Keratinocyte (primary cell): ENCODE results near the gene CLCN1. TPM values are rescaled to one million over a fixed set of nuclear protein-coding genes. Genes with fewer than 3 reads are reported as not detected.

Source experiments
- DNase-seq: peaks from one replicate; pipeline ENCODE4 v3.0.0-alpha.2; 2011; ENCODE audit warnings: low read depth, missing footprints, low spot score
- FAIRE-seq: peaks from 2 replicates; lab custom pipeline; 2011; peaks lifted over from hg19 to GRCh38; lab: Jason Lieb, UNC
- H2AFZ ChIP-seq: 2 replicates; pipeline ENCODE4 v1.6.0; 2012; ENCODE audit warnings: low read length, control low read depth, inconsistent platforms; ENCODE audit not compliant: control insufficient read depth
- H3K27ac ChIP-seq: 2 replicates; pipeline ENCODE4 v1.5.1; 2011; ENCODE audit warnings: low read length; ENCODE audit not compliant: control insufficient read depth, insufficient read depth
- H3K27me3 ChIP-seq: 3 replicates; pipeline ENCODE4 v1.6.0; 2011; ENCODE audit warnings: low read length; ENCODE audit not compliant: control insufficient read depth, insufficient read depth; ENCODE audit errors: extremely low read depth
- H3K36me3 ChIP-seq, 2 experiments: 2 replicates in 1 of 2; 3 replicates in 1 of 2; pipeline ENCODE4 v1.5.1; 2011; ENCODE audit warnings: low read length in 2 of 2, mild to moderate bottlenecking in 1 of 2; ENCODE audit not compliant: control insufficient read depth in 2 of 2, insufficient read depth in 2 of 2; ENCODE audit errors: extremely low read depth in 1 of 2
- H3K4me1 ChIP-seq: 3 replicates; pipeline ENCODE4 v1.5.1; 2011; ENCODE audit warnings: low read length; ENCODE audit not compliant: control insufficient read depth, insufficient read depth; ENCODE audit errors: extremely low read depth
- H3K4me2 ChIP-seq: 3 replicates; pipeline ENCODE4 v1.6.0; 2011; ENCODE audit warnings: low read depth, low read length; ENCODE audit not compliant: control insufficient read depth, insufficient read depth; ENCODE audit errors: extremely low read depth
- H3K4me3 ChIP-seq, 3 experiments: fragments of 200-600 bp in 1 of 3; sonication (generic) in 1 of 3; 2 replicates in 2 of 3; 3 replicates in 1 of 3; pipeline ENCODE4 v1.5.1; 2011 to 2016; ENCODE audit warnings: low read length in 3 of 3, mild to moderate bottlenecking in 3 of 3, control low read depth in 2 of 3, inconsistent platforms in 1 of 3, low read depth in 1 of 3, mixed read lengths in 1 of 3, mixed run types in 1 of 3, moderate library complexity in 1 of 3; ENCODE audit not compliant: control insufficient read depth in 2 of 3, insufficient read depth in 2 of 3; ENCODE audit errors: extremely low read depth in 1 of 3
- H3K79me2 ChIP-seq: 2 replicates; pipeline ENCODE4 v1.6.0; 2012; ENCODE audit warnings: low read length; ENCODE audit not compliant: control insufficient read depth, insufficient read depth
- H3K9ac ChIP-seq: 3 replicates; pipeline ENCODE4 v1.6.0; 2011; ENCODE audit warnings: low read length; ENCODE audit not compliant: control insufficient read depth, insufficient read depth; ENCODE audit errors: extremely low read depth
- H3K9me1 ChIP-seq: 3 replicates; pipeline ENCODE4 v1.6.0; 2011; ENCODE audit warnings: low read length; ENCODE audit not compliant: control insufficient read depth, insufficient read depth; ENCODE audit errors: extremely low read depth
- H3K9me3 ChIP-seq: 2 replicates; pipeline ENCODE4 v1.5.1; 2012; ENCODE audit warnings: low read depth, low read length; ENCODE audit not compliant: control insufficient read depth
- H4K20me1 ChIP-seq: 3 replicates; pipeline ENCODE4 v1.6.0; 2011; ENCODE audit warnings: low read length; ENCODE audit not compliant: control insufficient read depth, insufficient read depth; ENCODE audit errors: extremely low read depth
- CTCF ChIP-seq, 3 experiments: IDR thresholded peaks in 1 of 3; conservative IDR thresholded peaks in 1 of 3; optimal IDR thresholded peaks in 1 of 3; 2 replicates in 2 of 3; 3 replicates in 1 of 3; pipeline versions ENCODE3 to v1.5.1; 2011; ENCODE audit warnings: low read length in 3 of 3, mild to moderate bottlenecking in 3 of 3, moderate library complexity in 2 of 3, control low read depth in 1 of 3, inconsistent platforms in 1 of 3; ENCODE audit not compliant: insufficient read depth in 2 of 3; ENCODE audit errors: extremely low read depth in 1 of 3
- EZH2 ChIP-seq: IDR thresholded peaks from one replicate; pipeline ENCODE4 v1.6.1; 2012; ENCODE audit warnings: inconsistent platforms, mild to moderate bottlenecking, low read length, moderate library complexity
- dilution Hi-C: fragments of 300-500 bp; cut with MboI; formaldehyde crosslinking; loops from one replicate; pipeline ENCODE4 v1.7.0; 2020; ENCODE audit warnings: low sequenced_read_pairs; ENCODE audit not compliant: extremely low pct_ligation_motif_present
- polyA plus RNA-seq, 5 experiments: library from polyadenylated mRNA; depleted of rRNA in 3 of 5; stranded (reverse) in 3 of 5; stranded (forward) in 1 of 5; unstranded in 1 of 5; fragments of >200 nt; gene quantifications; 1 replicate in 1 of 5; 2 replicates in 3 of 5; 3 replicates in 1 of 5; pipeline versions ENCODE4 v1.2.1 to v1.2.3, GENCODE V29; 2011 to 2012; ENCODE audit warnings: missing spikeins in 2 of 5, low read depth in 1 of 5, low replicate concordance in 1 of 5

Gene CLCN1
- polyA plus RNA-seq, 1 donor (not counting 4 experiments of a cell fraction or from before 2014, with no cell fraction given) = not detected

DNA sequence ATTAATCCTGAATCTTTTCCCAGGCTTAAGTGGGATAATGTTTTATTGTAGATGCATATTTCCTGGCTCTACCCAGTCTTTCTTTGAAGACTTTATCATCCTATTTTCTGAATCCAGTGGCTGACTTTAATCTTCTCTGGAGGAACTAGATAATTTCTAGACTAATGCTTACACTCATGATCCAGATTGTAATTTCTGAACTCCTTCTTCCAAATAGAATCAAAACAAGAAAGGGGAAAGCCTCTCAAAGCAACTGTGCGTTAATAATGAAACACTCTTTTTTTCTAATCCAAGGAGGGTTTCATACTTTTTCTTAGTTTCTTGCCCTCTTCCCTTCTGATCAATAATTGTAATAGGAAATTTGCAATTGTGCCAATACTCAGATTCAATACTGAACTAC, 44.7 kb upstream of the CLCN1 start:
- Histone ChIP-seq H3K27ac (no peak overlapping the region), H3K36me3 (peaks cover 15 to 23% of the 10 kb centered on the region in 2 experiments), H3K4me3 (no peak overlapping the region), H3K4me2 (no peak overlapping the region), H3K9me1 (peaks cover 2% of the 10 kb centered on the region), H3K9me3 (no peaks in the 10 kb centered on the region), H3K4me1 (no peaks in the 10 kb centered on the region), H3K27me3 (no peaks in the 10 kb centered on the region), H3K9ac (no peak overlapping the region), H4K20me1 (no peaks in the 10 kb centered on the region), H2AFZ (no peak overlapping the region), H3K79me2 (no peaks in the 10 kb centered on the region)
- DNase-seq (no peak), FAIRE-seq (no peak)
- dilution Hi-C loops = no loop called here
- TF ChIP-seq EZH2 (no peak), CTCF (optimal IDR thresholded peaks at IDR 0.05 in 1 of 3, IDR thresholded peaks at IDR 0.05 in 1 of 3, conservative IDR thresholded peaks at IDR 0.05 in 1 of 3; ENCODE audit: extremely low read depth in 1 of 3, insufficient read depth in 2 of 3, low read length in 3 of 3) (no peak)

- H3K9ac ChIP-seq = no peak overlapping the region
- no peak overlapping the region for H2AFZ ChIP-seq
- no peaks in the 10 kb centered on the region for H3K4me1 ChIP-seq
- FAIRE-seq = no peak
- H3K9me1 ChIP-seq = peaks cover 2% of the 10 kb centered on the region
- dilution Hi-C loops = no loop called here
- no peak for DNase-seq
- H3K9me3 ChIP-seq = no peaks in the 10 kb centered on the region
- no peaks in the 10 kb centered on the region for H3K27me3 ChIP-seq
- H4K20me1 ChIP-seq = no peaks in the 10 kb centered on the region
- no peak overlapping the region for H3K4me3 ChIP-seq
- TF ChIP-seq EZH2 (no peak), CTCF (optimal IDR thresholded peaks at IDR 0.05 in 1 of 3, IDR thresholded peaks at IDR 0.05 in 1 of 3, conservative IDR thresholded peaks at IDR 0.05 in 1 of 3; ENCODE audit: extremely low read depth in 1 of 3, insufficient read depth in 2 of 3, low read length in 3 of 3) (no peak)
- H3K4me2 ChIP-seq = no peak overlapping the region
- H3K79me2 ChIP-seq = no peaks in the 10 kb centered on the region
- H3K36me3 ChIP-seq = peaks cover 7 to 12% of the 10 kb centered on the region in 2 experiments
- no peak overlapping the region for H3K27ac ChIP-seq
These were observed 43.0 kb upstream of the CLCN1 start for GRCh38 chr7:143272871-143273270.
